HG02840 (cell line): ENCODE data around the gene VAC14.
A peak's percentile ranks its signal among the peaks of the same experiment; 100 is the strongest.
"Not testable (repeated sequence)": the region's sequence is repeated elsewhere in the genome, so short reads cannot be mapped to it uniquely, and the experiment has no call there.

Source experiments
- ATAC-seq: cut with Tn5 transposase; IDR thresholded peaks from one replicate; pipeline ENCODE4 v1.9.1; 2021; ENCODE audit warnings: mild to moderate bottlenecking, moderate library complexity, moderate number of reproducible peaks; ENCODE audit not compliant: unreplicated experiment, low FRiP score

VAC14 gene

GRCh38 chr16:70746708-70747424 is 54.1 kb downstream of the VAC14 start:
- no peak for ATAC-seq

- no peak for ATAC-seq
These were observed 54.8 kb downstream of the VAC14 start for GRCh38 chr16:70746040-70746707.

- ATAC-seq, result no peak
These were observed 55.4 kb downstream of the VAC14 start for GRCh38 chr16:70745536-70746025.

GRCh38 chr16:70744366-70744765 is 56.6 kb downstream of the VAC14 start:
- no peak for ATAC-seq

GRCh38 chr16:70743791-70744190 is 57.2 kb downstream of the VAC14 start:
- ATAC-seq, result no peak

GRCh38 chr16:70742967-70743366 is 58.0 kb downstream of the VAC14 start:
- not testable (repeated sequence) for ATAC-seq

- no peak for ATAC-seq
These were observed 59.2 kb downstream of the VAC14 start for GRCh38 chr16:70741783-70742125.

GRCh38 chr16:70740914-70741782 is 59.8 kb downstream of the VAC14 start:
- ATAC-seq, result no peak

GRCh38 chr16:70740174-70740913 is 60.6 kb downstream of the VAC14 start:
- ATAC-seq, result no peak

GRCh38 chr16:70739389-70739788 is 61.6 kb downstream of the VAC14 start:
- ATAC-seq, result no peak

GRCh38 chr16:70738083-70738977 is 62.6 kb downstream of the VAC14 start:
- no peak for ATAC-seq

- peak; percentile 83 for ATAC-seq
These were observed 63.4 kb downstream of the VAC14 start for GRCh38 chr16:70737377-70738082.

- ATAC-seq, result no peak
These were observed 64.2 kb downstream of the VAC14 start for GRCh38 chr16:70736465-70737376.

- ATAC-seq, result no peak
These were observed 65.6 kb downstream of the VAC14 start for GRCh38 chr16:70735141-70735979.

GRCh38 chr16:70734522-70735095 is 66.3 kb downstream of the VAC14 start:
- ATAC-seq, result no peak

- ATAC-seq, result no peak
These were observed 70.0 kb downstream of the VAC14 start for GRCh38 chr16:70730944-70731343.

- ATAC-seq, result no peak
These were observed 70.9 kb downstream of the VAC14 start for GRCh38 chr16:70730031-70730430.
